BLaER1 treated with 17β-estradiol and CSF1 and Interleukin-3, amounts not matched to agents 10 nM and 100 nM (cell line): Measurements from ENCODE around the gene TUBA1B.

Source experiments
- H3K27ac ChIP-seq, 11 experiments: shearing (Covaris generic); formaldehyde crosslinking; 2 replicates each; pipeline ENCODE4 v1.8.1; 2022
- H3K27me3 ChIP-seq, 11 experiments: shearing (Covaris generic); formaldehyde crosslinking; 2 replicates each; pipeline ENCODE4 v1.8.1; 2022
- H3K36me3 ChIP-seq, 11 experiments: shearing (Covaris generic); formaldehyde crosslinking; 2 replicates each; pipeline ENCODE4 v1.8.1; 2022
- H3K4me1 ChIP-seq, 10 experiments: shearing (Covaris generic); formaldehyde crosslinking; 2 replicates each; pipeline ENCODE4 v1.8.1; 2022
- H3K4me2 ChIP-seq, 11 experiments: shearing (Covaris generic); formaldehyde crosslinking; 2 replicates each; pipeline ENCODE4 v1.8.1; 2022
- H3K4me3 ChIP-seq, 10 experiments: shearing (Covaris generic); formaldehyde crosslinking; 2 replicates each; pipeline ENCODE4 v1.8.1; 2022
- H3K9ac ChIP-seq, 11 experiments: shearing (Covaris generic); formaldehyde crosslinking; 2 replicates each; pipeline ENCODE4 v1.8.1; 2022
- H3K9me3 ChIP-seq, 11 experiments: shearing (Covaris generic); formaldehyde crosslinking; replicated peaks in 1 of 11; 2 replicates each; pipeline ENCODE4 v1.8.1; 2022
- H4K20me1 ChIP-seq, 11 experiments: shearing (Covaris generic); formaldehyde crosslinking; 2 replicates each; pipeline ENCODE4 v1.8.1; 2022
- Cebpa-rat ChIP-seq, 11 experiments: shearing (Covaris generic); IDR thresholded peaks; 2 replicates each; pipeline ENCODE4 v1.8.1; 2022

Gene TUBA1B

DNA sequence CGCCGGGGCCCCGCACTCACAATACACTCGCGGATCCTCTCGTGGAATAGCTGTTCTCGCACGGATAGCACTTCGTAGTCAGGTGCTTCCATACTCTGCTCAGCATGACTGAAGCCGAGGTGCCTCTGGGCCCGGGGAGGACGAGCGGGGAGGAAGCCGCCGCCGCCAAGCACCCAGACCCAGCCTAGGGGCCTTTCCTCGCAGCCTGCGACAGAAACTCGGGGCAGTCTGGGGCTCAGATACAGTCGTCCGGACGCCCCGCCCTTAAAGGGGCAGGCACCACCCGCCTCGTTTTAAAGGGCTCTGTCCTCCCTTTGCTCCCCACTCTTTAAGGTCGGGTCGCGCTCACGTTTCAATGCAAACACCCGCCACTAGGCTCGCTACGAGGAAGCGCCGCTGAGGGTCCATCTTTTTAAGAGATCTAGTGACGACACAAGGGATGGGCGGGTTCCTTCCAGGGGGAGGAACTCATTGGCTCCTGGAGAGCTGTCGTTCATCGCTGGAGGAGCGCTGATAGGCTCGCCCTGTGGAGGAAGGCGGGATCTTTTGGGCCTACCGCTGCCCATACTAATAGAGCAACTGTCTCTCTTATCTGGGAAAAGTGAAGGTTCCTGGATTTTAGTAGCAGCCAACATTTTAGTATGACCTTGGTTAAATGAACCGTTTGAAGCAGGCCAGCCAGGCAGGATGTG lies 20.6 kb downstream of the TUBA1B start, which contains the start of gene LMBR1L:
Gene LMBR1L, minus strand, starts transcription at position 384 of the 692 bp plus-strand sequence. Its CDS starts 292 bp downstream, at position 92.
- H3K27me3 ChIP-seq, result no peaks in the 10 kb centered on the region
- peaks cover 41 to 51% (median 43%) of the 10 kb centered on the region in 10 experiments for H3K4me1 ChIP-seq
- H3K36me3 ChIP-seq, result peaks cover 0 to 22% (median 16%) of the 10 kb centered on the region in 11 experiments; a peak in 11 of 22 replicates
- peak within 1 kb of the TSS; percentile 85 to 100 (median 98) for H3K4me3 ChIP-seq
- H3K4me2 ChIP-seq, result peak within 1 kb of the TSS; percentile 86 to 98 (median 95)
- peaks cover 0 to 42% (median 33%) of the 10 kb centered on the region in 11 experiments; a peak in 14 of 22 replicates for H4K20me1 ChIP-seq
- peaks cover 0 to 15% (median 6%) of the 10 kb centered on the region in 11 experiments; a peak in 11 of 22 replicates for H3K9me3 ChIP-seq
- no peak for TF ChIP-seq Cebpa-rat (IDR thresholded peaks at IDR 0.05)
- H3K9ac ChIP-seq, result peak within 1 kb of the TSS; percentile 92 to 98 (median 96)
- H3K27ac ChIP-seq, result peak within 1 kb of the TSS; percentile 83 to 95 (median 94)

DNA sequence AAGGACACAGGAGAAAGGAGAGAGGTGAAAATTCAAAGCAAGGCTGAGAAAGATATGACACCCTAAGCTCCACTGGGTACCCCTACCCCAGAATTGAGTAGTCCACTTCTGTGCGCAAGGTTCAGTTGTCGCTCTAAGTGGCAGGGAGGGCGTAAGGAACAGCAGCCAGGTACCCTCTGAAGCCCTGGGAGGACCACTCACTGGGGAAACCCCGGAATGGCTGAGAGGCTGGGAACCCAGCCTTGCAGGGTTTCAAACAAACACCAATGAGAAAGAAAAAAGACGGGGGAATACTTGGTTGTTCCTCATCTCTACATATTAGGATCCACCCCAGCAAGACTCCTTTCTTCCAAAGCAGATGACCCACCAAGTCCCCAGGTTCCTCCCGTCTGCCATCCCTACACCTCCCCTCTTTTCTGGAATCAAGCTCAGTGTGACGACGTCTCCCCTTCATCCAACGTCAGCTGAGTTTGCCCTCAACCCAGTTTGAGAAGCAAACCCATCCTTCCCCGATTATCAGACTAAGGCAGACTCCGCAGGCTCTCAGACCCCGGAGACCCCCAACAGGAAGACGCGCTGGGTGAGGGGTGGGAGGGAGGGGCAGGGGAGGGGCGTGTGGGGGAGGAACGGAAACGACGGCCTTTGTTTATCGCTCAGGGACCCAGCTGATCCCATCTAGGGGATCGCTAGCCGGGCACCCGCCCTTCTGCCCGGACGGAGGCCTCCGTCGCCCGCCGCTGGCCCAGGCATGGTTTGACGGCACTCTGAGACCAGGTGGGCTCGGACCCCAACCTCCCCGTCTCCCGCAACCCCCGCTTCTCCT lies 21.3 kb downstream of the TUBA1B start:
- Histone ChIP-seq H3K27me3 (no peaks in the 10 kb centered on the region), H3K9me3 (peaks cover 0 to 15% (median 6%) of the 10 kb centered on the region in 11 experiments; a peak in 11 of 22 replicates), H3K27ac (peak overlapping the region; percentile 83 to 95 (median 94)), H3K4me1 (peaks cover 48 to 59% (median 51%) of the 10 kb centered on the region in 10 experiments), H4K20me1 (peaks cover 2 to 49% (median 40%) of the 10 kb centered on the region in 11 experiments; a peak in 17 of 22 replicates), H3K9ac (peak overlapping the region; percentile 92 to 98 (median 96)), H3K4me3 (peak overlapping the region; percentile 85 to 100 (median 98)), H3K4me2 (peak overlapping the region; percentile 86 to 98 (median 95)), H3K36me3 (peaks cover 0 to 25% (median 17%) of the 10 kb centered on the region in 11 experiments; a peak in 12 of 22 replicates)
- TF ChIP-seq Cebpa-rat (IDR thresholded peaks at IDR 0.05), result no peak

GRCh38 chr12:49108958-49109404 lies 22.2 kb downstream of the TUBA1B start:
- Histone ChIP-seq H3K9ac (peak overlapping the region; percentile 92 to 98 (median 96)), H3K4me1 (peaks cover 57 to 67% (median 60%) of the 10 kb centered on the region in 10 experiments), H3K4me2 (peak overlapping the region; percentile 86 to 98 (median 95)), H4K20me1 (peaks cover 6 to 58% (median 48%) of the 10 kb centered on the region in 11 experiments; a peak in 18 of 22 replicates), H3K4me3 (peak overlapping the region; percentile 85 to 100 (median 98)), H3K9me3 (peaks cover 0 to 15% (median 6%) of the 10 kb centered on the region in 11 experiments; a peak in 11 of 22 replicates), H3K36me3 (peaks cover 5 to 34% (median 23%) of the 10 kb centered on the region in 11 experiments; a peak in 20 of 22 replicates), H3K27me3 (no peaks in the 10 kb centered on the region), H3K27ac (peak overlapping the region; percentile 83 to 95 (median 94); a peak in 20 of 22 replicates)
- peak; percentile 43 to 90 (median 83); a peak in 19 of 22 replicates for TF ChIP-seq Cebpa-rat (IDR thresholded peaks at IDR 0.05)

GRCh38 chr12:49105504-49106084 lies 25.6 kb downstream of the TUBA1B start:
- peak overlapping the region in 8 of 10 experiments; percentile 24 to 98 (median 42); a peak in 15 of 20 replicates for H3K4me3 ChIP-seq
- peaks cover 39 to 68% (median 57%) of the 10 kb centered on the region in 11 experiments for H3K36me3 ChIP-seq
- H4K20me1 ChIP-seq, result peaks cover 21 to 90% (median 71%) of the 10 kb centered on the region in 11 experiments; a peak in 18 of 22 replicates
- H3K4me1 ChIP-seq, result peaks cover 68 to 88% (median 79%) of the 10 kb centered on the region in 10 experiments
- H3K9ac ChIP-seq, result peak overlapping the region in 10 of 11 experiments; percentile 32 to 71 (median 61); a peak in 18 of 22 replicates
- TF ChIP-seq Cebpa-rat (IDR thresholded peaks at IDR 0.05), result peak in 9 of 11 experiments; percentile 25 to 83 (median 70); a peak in 12 of 22 replicates
- H3K27me3 ChIP-seq, result no peaks in the 10 kb centered on the region
- H3K9me3 ChIP-seq, result no peaks in the 10 kb centered on the region
- peak overlapping the region; percentile 86 to 98 (median 95) for H3K4me2 ChIP-seq
- peak overlapping the region in 10 of 11 experiments; percentile 44 to 80 (median 74); a peak in 21 of 22 replicates for H3K27ac ChIP-seq

GRCh38 chr12:49104822-49105221 lies 26.4 kb downstream of the TUBA1B start:
- H3K4me3 ChIP-seq, result peak overlapping the region in 3 of 10 experiments; percentile 46 to 98 (median 85); a peak in 4 of 20 replicates
- peaks cover 68 to 88% (median 78%) of the 10 kb centered on the region in 10 experiments for H3K4me1 ChIP-seq
- H3K9me3 ChIP-seq, result no peaks in the 10 kb centered on the region
- peak overlapping the region; percentile 86 to 98 (median 95) for H3K4me2 ChIP-seq
- no peaks in the 10 kb centered on the region for H3K27me3 ChIP-seq
- no peak for TF ChIP-seq Cebpa-rat (IDR thresholded peaks at IDR 0.05)
- peaks cover 21 to 94% (median 71%) of the 10 kb centered on the region in 11 experiments; a peak in 18 of 22 replicates for H4K20me1 ChIP-seq
- peaks cover 46 to 76% (median 65%) of the 10 kb centered on the region in 11 experiments for H3K36me3 ChIP-seq
- peak overlapping the region in 6 of 11 experiments; percentile 1 to 71 (median 66); a peak in 4 of 22 replicates for H3K9ac ChIP-seq
- H3K27ac ChIP-seq, result peak overlapping the region in 10 of 11 experiments; percentile 3 to 80 (median 74); a peak in 15 of 22 replicates

DNA sequence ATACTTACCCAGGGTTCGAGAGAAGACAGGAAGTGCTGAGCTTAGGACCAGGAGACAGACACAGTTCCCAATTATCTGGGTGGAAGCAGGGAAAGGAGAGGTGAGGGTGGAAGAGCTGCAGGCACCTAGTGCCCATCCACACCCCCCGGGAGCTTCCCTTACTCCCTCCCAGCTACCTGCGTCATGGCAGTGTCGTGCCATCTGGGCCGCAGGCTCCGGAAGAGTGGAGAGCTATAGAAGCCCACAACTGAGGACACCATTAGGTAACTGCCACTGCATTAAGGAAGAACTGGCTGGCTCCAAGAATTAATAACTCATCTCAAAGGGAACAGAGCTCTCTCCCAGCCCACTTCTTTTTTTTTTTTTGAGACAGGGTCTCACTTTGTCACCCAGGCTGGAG lies 30.8 kb downstream of the TUBA1B start:
- no peak overlapping the region for H3K27ac ChIP-seq
- H3K4me3 ChIP-seq, result no peak overlapping the region
- H3K4me1 ChIP-seq, result peaks cover 27 to 44% (median 34%) of the 10 kb centered on the region in 10 experiments
- H3K36me3 ChIP-seq, result peaks cover 84 to 98% (median 93%) of the 10 kb centered on the region in 11 experiments
- no peak overlapping the region; a peak in 1 of 22 replicates for H3K9ac ChIP-seq
- TF ChIP-seq Cebpa-rat (IDR thresholded peaks at IDR 0.05), result no peak
- H3K27me3 ChIP-seq, result peaks cover 17 to 27% (median 24%) of the 10 kb centered on the region in 11 experiments
- H3K4me2 ChIP-seq, result no peak overlapping the region
- no peaks in the 10 kb centered on the region for H3K9me3 ChIP-seq
- H4K20me1 ChIP-seq, result peaks cover 41 to 92% (median 66%) of the 10 kb centered on the region in 11 experiments

DNA sequence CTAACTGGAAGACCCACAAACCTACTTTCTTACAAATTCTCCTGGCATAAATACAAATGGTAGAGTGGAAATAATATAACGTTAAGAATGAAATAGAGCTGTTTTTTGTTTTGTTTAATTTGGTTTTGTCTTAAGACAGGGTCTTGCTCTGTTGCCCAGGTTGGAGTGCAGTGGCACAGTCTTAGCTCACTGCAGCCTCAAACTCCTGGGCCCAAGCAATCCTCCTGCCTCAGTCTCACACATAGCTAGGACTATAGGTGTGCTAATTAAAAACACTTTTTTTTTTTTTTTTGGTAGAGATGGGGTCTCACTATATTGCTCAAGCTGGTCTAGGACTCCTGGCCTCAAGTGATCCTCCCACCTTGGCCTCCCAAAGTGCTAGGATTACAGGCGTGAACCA lies 32.5 kb downstream of the TUBA1B start:
- Histone ChIP-seq H3K27ac (no peak overlapping the region), H3K9ac (no peak overlapping the region), H3K4me2 (no peak overlapping the region), H4K20me1 (peaks cover 49 to 92% (median 63%) of the 10 kb centered on the region in 11 experiments), H3K4me3 (no peak overlapping the region), H3K36me3 (peaks cover 80 to 86% (median 83%) of the 10 kb centered on the region in 11 experiments), H3K27me3 (peaks cover 33 to 44% (median 41%) of the 10 kb centered on the region in 11 experiments), H3K4me1 (peaks cover 19 to 41% (median 29%) of the 10 kb centered on the region in 10 experiments), H3K9me3 (no peaks in the 10 kb centered on the region)
- TF ChIP-seq Cebpa-rat (IDR thresholded peaks at IDR 0.05), result no peak
